ENCODE measurements around the gene DNHD1.
A peak's percentile ranks its signal among the peaks of the same experiment; 100 is the strongest.

The DNHD1 gene

DNA sequence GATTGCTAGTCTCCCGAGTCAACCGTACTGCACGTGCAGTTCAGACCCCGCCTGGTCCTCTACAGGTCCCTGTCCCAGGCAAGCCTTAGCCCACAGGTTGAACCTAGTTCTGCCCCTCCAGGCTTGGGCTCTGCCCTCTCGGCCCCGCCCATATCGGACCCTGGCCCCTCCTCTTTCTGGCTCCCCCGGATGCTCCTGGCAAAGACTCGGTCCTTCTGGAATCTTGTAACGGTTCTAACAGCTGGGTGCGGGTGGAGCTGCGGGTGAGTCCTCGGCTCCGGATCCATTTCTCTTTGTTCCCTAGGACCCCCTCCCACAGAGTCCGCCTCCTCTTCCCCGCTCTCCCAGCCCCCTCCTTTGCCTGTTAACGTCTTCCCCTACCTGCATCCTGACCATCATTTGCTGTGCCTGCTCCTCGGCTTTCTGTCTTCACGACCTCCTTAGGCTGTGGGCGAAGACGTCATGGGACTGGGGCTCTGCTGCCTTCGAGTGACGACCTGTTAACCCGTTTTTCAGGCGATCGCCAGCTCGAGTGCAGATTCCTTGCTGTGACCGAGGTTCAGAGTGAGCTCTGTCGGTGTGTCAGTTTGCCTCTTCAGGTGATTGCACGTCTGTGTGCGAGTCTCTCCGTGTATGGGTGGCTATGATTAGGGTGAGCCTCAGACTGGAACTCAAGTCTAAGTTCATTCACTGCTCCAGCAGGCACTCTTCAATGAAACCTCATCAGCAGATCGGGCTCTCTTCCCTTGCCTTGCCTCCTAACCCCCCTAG lies at the start of gene DNHD1:
Gene DNHD1, plus strand, starts transcription at position 212 of the 771 bp plus-strand sequence. CDS start 936 bp downstream, outside the sequence.
- no peak for DNase-seq (ENCODE audit: low read depth in 2 of 2)

DNA sequence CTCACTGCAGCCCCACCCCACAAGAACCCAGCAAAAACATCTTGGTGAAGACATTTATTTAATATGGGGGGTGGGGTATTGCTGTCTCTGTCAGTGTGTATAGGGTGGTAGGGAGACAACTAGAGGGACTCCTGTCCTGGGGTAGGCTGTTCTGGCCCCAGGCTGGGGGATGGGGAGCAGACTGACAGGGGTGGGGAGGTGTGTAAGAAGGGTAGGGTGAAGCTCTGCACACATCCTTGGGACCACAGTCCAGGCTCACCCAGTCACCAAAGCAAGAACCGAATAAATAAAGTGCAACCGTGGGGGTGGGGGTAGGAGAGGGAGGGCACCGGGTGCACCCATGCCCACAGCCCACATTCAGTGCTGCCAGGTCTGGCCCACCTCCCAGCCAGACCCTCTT lies 48.5 kb upstream of the DNHD1 start:
- no peak for DNase-seq (ENCODE audit: low read depth in 2 of 2)

DNA sequence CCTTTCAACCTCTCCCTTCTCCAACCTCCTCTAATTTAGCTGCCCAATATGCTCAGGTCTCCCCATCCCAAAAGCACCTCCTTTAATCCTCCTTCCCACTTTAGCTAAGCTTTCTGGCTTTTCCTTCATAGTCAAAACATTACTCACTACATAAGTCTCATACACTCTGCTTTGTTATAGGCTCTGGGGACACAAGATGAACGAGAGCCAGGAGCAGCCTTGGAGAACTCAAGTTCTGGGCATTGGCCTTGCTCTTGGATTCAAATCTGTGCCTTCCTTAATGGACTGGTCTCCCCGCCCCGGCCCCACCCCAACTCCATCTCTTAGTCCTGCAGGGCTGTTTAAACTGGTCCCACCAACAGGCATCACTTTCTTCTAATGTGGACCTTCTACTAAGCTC lies 44.9 kb upstream of the DNHD1 start:
- no peak for DNase-seq (ENCODE audit: low read depth in 2 of 2)

DNA sequence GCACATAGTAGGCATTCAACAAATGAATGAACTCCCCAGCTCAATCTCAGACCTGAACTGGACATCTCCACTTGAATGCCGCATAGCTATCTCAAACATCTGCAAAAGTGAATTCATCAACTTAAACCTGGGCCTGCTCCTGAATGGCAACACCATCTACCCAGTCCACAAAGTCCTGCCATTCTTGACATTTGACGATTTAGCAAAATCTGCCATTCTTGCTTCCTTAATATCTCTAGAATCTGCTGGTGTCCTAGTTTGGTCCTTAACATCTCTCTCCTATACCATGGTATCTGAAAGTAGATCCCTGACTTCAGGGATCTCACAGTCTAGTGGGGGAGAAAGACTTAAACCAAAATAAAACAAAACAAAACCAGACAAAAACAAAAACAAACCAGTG lies 43.9 kb upstream of the DNHD1 start:
- DNase-seq (ENCODE audit: low read depth in 2 of 2), result no peak

DNA sequence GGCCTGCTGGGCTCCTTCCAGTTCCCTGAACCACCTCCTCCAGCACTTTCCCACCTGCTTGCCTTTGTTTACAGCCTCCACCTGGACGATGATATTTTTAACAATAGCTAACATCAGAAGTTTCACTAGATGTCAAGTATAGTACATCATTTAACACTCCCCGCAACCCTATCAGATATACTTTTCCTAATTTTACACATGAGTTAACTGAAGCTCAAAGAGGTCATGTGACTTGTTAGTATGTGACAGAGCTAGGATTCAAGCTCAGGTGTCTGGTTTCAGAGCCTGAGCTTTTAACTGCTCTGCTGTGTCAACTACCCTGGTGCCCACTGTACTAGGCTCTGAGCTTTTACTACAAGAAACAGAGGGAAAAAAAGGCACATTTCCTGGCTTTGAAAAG lies 42.0 kb upstream of the DNHD1 start:
- DNase-seq (ENCODE audit: low read depth in 2 of 2), result no peak

GRCh38 chr11:6456361-6457073 lies 40.6 kb upstream of the DNHD1 start:
- DNase-seq (ENCODE audit: low read depth in 2 of 2), result no peak

GRCh38 chr11:6457581-6458320 lies 39.3 kb upstream of the DNHD1 start:
- DNase-seq (ENCODE audit: low read depth in 2 of 2), result no peak

GRCh38 chr11:6458352-6459098 lies 38.6 kb upstream of the DNHD1 start:
- DNase-seq (ENCODE audit: low read depth in 2 of 2), result no peak

- DNase-seq (ENCODE audit: low read depth in 2 of 2), result no peak
Measured at GRCh38 chr11:6459099-6459450, 38.0 kb upstream of the DNHD1 start.

DNA sequence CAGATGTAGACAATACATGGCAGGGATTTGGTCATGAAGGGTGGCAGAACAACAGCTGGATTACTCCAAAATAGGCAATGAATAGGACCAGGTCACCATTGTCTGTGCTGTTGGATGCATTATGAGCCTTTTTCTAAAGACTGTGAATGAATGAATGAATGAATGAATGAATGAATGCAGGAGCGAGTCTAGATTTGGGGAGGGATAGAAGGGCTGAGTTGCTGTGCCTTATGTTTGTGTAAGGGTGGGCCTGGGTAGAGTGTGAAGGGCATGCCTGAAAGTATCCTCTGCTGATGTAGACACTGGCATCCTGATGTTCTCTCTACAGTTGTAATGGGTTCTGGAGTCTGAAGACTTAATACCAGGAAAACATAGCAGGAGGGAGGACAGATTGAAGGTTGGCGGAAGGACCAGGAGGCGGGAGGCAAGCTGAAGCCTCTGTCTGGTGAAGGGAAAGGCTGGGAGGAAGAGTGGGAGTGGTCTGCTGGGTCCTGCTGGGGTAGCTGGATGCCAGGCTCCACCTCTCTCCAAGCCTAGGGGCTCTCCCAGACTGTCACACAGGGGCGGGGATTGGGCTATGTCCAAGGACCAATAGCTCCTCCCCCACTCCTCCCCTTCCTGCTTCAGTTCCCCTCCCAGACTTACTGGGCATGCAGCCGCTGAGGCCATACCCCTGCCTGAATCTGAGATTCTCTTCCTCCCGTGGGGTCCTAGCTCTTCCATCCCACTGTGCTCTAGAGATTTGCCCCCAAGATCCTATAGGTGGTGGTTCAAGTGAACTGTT lies 28.2 kb upstream of the DNHD1 start:
- DNase-seq (ENCODE audit: low read depth in 2 of 2), result no peak

- DNase-seq (ENCODE audit: low read depth in 2 of 2), result no peak
Measured at GRCh38 chr11:6469599-6469998, 27.5 kb upstream of the DNHD1 start.

DNA sequence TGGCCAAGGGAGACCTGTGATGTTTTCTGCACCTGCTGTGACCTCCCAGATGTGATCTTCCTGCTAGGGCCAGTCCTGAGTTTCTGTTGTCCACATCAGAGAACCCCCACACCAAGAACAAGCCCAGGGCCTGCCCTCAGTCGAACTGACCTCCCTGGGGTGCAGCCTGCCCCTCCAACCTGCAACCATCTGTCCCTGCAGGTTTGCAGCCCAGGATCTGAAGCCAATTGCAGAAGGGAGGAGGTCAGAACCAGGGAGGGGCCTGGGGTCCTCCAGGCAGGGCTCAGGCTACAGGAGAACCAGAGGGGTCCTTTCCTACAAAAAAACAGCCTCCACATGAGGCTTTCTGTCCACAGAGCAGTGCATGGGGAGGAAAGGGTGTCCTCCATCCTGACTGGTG lies 24.1 kb upstream of the DNHD1 start:
- DNase-seq (ENCODE audit: low read depth in 2 of 2), result no peak

GRCh38 chr11:6473451-6474412 lies 23.3 kb upstream of the DNHD1 start, which contains the start of gene TRIM3:
TRIM3 (minus strand) TSS chr11:6473941; CDS start chr11:6465695, 8,246 bp downstream.
- peak; percentile 46 for DNase-seq (ENCODE audit: low read depth in 2 of 2)

DNA sequence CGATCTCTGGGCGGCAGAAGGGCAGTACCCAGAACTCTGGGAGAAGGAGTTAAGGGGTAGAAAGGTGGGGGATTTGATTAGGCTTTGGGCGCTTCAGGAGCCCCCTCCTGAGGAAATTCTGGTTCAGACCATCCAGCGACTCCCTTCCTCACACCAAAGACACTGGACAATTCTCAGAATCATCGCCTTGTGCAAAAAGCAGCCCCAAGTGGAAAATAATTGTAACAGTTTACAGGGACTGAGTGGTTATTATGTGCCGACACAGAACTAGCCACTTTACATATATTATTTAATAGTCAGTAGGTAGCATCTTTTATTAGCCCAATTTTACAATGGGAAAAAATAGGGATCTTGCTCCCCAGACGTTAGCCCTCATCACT lies 22.7 kb upstream of the DNHD1 start:
- no peak for DNase-seq (ENCODE audit: low read depth in 2 of 2)

DNA sequence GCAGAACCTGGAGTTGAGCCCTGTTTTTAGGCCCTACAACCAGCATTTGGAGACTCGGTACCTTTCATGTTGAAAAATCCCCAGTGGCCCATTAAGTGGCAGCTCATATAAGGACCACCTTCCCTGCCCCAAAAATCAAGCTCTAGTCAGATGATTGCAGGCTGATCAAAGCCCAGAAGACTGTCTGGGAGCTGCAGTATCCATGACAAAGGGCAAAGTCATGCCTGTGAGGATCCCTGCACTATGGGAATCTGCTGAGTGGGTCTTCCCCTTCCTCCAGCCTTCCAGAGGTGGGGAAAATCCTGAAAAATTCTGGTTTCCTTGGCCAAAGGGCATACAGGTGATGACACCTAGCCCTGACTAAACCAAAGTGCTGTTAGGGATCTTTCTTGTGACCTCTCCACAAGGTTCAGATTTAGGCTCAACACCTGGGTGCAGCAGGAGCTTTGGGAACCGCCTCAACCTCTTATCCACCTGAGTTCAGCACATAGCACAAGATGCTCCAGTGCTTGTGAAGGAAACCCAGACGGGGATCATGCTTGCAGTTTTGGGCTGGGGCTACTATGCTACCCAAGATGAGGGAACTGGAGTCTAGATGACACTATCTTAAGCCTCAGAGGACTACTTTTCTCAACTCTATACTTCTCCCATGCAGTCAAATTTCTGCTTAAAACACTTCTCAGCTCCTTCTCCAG lies 22.1 kb upstream of the DNHD1 start:
- no peak for DNase-seq (ENCODE audit: low read depth in 2 of 2)

GRCh38 chr11:6475936-6476335 lies 21.1 kb upstream of the DNHD1 start:
- no peak for DNase-seq (ENCODE audit: low read depth in 2 of 2)

- no peak for DNase-seq (ENCODE audit: low read depth in 2 of 2)
Measured at GRCh38 chr11:6476571-6476970, 20.5 kb upstream of the DNHD1 start.

DNA sequence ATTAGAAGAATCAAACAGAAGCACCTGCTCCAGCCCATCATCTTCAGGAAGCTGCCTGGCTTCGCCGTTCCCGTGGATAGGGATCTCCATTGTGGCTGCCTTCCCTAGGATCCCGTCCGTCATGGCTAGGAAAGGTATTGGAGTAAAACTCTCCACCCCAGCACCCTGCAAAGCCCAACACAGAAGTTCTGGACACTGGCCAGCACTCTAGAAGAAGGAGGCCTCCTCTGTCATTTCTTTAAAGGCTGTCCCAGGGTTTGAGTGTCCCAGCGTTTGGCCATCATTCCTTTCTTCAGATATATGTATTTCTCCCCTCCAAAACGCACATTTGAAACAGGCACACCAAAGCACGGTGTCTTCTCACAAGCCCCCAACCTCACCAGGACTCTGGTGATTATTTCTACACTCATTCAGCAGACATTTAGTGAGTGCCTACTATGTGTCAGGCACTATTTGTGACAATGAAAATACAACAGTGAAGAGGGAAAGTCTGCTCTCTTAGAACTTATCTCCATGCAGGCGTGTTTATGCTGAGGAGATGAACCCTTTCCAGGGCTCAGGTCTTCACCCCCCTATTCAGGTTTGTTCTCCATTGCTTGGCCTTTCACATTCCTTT lies 16.7 kb upstream of the DNHD1 start:
- DNase-seq (ENCODE audit: low read depth in 2 of 2), result no peak

Data from stimulated activated CD4-positive, alpha-beta T cell treated with anti-CD3 and anti-CD28 coated beads, Interleukin-1b, Interleukin-23, amount 100 ng/mL, for 1 hour (primary cell).